Neutrophil (primary cell): ENCODE results near the gene TNK2.

Source experiments
- H3K27ac ChIP-seq: fragments of 200-600 bp; sonication (generic); 2 replicates; pipeline ENCODE4 v1.5.1; 2016; ENCODE audit warnings: mild to moderate bottlenecking, moderate library complexity
- H3K27me3 ChIP-seq: fragments of 200-600 bp; sonication (generic); 2 replicates; pipeline ENCODE4 v1.6.0; 2016; ENCODE audit warnings: mild to moderate bottlenecking
- H3K36me3 ChIP-seq: fragments of 200-600 bp; sonication (generic); 2 replicates; pipeline ENCODE4 v1.5.1; 2017
- H3K4me1 ChIP-seq, 2 experiments: fragments of 200-600 bp in 1 of 2; sonication (generic) in 1 of 2; 1 replicate in 1 of 2; 2 replicates in 1 of 2; pipeline versions ENCODE4 v1.5.1 to v1.6.1; 2013 to 2016; ENCODE audit warnings: low read depth in 1 of 2, low read length in 1 of 2, mild to moderate bottlenecking in 1 of 2, moderate library complexity in 1 of 2; ENCODE audit not compliant: control insufficient read depth in 1 of 2, insufficient read depth in 1 of 2
- H3K4me3 ChIP-seq, 2 experiments: fragments of 200-600 bp in 1 of 2; sonication (generic) in 1 of 2; 1 replicate in 1 of 2; 2 replicates in 1 of 2; pipeline ENCODE4 v1.5.1; 2013 to 2016; ENCODE audit warnings: low read depth in 1 of 2, low read length in 1 of 2, mild to moderate bottlenecking in 1 of 2, moderate library complexity in 1 of 2
- H3K9me3 ChIP-seq: fragments of 200-600 bp; sonication (generic); 2 replicates; pipeline ENCODE4 v1.5.1; 2016
- TF ChIP-seq, protein P1 (sequence below): fragments of 200-600 bp; sonication (generic); IDR thresholded peaks from 2 replicates; pipeline ENCODE4 v1.5.1; 2016; ENCODE audit warnings: antibody characterized with exemption

Gene TNK2

DNA sequence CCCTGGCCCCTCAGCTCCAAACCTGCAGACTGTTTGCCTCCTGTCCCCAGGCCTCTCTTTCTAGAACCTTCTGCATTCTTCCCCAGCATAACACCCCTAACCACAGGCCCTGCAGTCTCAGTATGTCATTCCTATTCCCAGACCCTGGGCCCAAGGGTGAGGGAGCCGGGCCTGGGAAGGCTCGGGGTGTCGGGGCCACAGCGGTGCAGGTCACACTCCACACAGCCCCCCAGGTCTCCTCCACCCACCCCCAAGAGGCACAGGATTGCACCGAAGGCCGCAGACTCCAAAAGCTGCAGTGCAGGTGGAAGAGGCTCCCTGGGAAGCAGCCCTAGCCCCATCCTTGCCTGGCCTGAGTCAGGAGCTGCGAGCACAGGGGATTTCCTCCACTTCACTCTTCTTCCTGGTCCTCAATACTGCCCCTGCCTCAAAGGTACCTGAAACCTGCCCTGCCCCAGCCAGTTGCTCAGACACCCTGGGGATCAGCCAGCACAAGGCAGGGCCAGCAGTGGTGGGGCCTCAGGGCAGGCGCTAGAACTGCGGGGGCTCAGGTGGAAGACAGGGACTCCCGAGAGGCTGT is 31.1 kb downstream of the TNK2 start:
- Histone ChIP-seq H3K4me1 (no peaks in the 10 kb centered on the region), H3K27ac (no peak overlapping the region), H3K27me3 (no peaks in the 10 kb centered on the region), H3K9me3 (no peaks in the 10 kb centered on the region), H3K4me3 (no peak overlapping the region), H3K36me3 (peaks cover 86% of the 10 kb centered on the region)
- TF ChIP-seq, protein P1, sequence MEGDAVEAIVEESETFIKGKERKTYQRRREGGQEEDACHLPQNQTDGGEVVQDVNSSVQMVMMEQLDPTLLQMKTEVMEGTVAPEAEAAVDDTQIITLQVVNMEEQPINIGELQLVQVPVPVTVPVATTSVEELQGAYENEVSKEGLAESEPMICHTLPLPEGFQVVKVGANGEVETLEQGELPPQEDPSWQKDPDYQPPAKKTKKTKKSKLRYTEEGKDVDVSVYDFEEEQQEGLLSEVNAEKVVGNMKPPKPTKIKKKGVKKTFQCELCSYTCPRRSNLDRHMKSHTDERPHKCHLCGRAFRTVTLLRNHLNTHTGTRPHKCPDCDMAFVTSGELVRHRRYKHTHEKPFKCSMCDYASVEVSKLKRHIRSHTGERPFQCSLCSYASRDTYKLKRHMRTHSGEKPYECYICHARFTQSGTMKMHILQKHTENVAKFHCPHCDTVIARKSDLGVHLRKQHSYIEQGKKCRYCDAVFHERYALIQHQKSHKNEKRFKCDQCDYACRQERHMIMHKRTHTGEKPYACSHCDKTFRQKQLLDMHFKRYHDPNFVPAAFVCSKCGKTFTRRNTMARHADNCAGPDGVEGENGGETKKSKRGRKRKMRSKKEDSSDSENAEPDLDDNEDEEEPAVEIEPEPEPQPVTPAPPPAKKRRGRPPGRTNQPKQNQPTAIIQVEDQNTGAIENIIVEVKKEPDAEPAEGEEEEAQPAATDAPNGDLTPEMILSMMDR, result no peak

DNA sequence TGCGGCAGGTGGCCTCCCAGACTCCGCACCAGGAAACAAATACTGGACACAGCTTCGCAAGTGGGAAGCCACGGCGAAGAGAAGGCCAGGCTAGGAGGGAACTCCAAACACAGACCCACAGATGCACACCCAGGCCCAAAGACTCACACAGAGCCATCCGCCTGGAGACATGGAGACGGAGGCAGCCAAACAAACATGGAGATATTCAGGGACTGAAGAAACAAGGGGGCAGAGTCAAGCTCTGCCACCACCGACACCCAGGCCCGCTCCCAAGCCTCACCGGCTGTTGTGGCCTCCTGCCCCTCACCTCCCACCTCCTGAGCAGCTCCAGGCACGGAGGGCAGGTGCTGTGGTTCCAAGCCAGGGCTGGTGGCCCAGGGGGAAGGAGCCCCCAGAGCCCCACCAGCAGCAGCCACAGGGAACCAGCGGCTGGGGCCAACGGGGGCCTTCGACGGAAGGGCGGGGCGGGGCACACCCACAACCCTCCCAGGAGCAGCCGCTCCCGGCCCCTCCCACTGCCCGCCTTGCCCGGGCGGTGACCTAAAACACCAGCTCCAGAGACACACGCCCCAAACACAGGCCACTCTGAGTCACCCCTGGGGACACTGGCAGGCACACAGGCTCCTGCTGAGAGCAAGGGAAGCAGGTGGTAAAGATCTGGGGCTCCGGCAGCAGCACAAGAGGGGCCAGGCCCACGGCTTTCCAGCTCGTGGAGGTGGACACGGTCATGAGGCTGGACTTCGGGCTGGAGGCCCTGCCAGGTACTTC is 31.9 kb downstream of the TNK2 start:
- Histone ChIP-seq H3K36me3 (peaks cover 86% of the 10 kb centered on the region), H3K4me1 (no peaks in the 10 kb centered on the region), H3K9me3 (no peaks in the 10 kb centered on the region), H3K27ac (no peak overlapping the region), H3K4me3 (no peak overlapping the region), H3K27me3 (no peaks in the 10 kb centered on the region)
- TF ChIP-seq, protein P1, result no peak

DNA sequence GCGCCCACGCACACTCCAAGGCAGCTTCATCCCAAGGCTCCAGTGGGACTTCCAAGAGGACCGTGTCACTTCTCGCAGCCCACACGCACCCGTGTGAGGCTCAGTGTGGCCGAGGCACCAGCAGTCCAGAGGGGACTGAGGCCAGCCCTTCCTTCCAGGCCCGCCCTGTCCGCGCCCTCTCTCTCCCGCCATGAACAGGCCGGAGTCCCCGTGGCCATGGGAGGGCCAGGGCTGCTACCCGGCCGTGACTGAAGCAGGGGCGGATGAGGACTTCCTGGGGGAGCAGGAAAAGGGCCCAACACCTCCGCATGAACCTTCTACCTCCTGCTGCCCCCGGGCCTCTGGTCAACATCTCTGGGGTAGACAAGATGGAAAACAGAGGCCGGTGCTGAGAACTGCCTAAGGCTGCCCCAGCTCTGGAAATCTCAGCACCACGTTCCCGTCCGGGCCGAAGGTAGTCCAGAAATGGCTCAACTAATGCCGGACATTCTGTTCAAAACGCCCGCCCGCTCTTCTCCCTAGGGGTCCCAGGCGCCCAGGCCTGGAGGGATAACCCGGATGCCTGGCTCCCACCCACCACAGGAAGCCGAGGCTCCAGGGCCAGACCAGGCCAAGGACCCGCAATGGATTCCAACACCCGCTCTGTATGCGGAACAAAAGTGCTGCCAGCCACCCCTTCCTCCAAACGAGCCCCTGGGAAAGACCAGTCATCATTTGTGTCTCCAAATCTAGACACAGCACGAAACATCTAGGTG is 32.7 kb downstream of the TNK2 start:
- Histone ChIP-seq H3K27me3 (no peaks in the 10 kb centered on the region), H3K9me3 (no peaks in the 10 kb centered on the region), H3K36me3 (peaks cover 92% of the 10 kb centered on the region), H3K4me1 (no peaks in the 10 kb centered on the region), H3K27ac (no peak overlapping the region), H3K4me3 (no peak overlapping the region)
- TF ChIP-seq, protein P1, result no peak

DNA sequence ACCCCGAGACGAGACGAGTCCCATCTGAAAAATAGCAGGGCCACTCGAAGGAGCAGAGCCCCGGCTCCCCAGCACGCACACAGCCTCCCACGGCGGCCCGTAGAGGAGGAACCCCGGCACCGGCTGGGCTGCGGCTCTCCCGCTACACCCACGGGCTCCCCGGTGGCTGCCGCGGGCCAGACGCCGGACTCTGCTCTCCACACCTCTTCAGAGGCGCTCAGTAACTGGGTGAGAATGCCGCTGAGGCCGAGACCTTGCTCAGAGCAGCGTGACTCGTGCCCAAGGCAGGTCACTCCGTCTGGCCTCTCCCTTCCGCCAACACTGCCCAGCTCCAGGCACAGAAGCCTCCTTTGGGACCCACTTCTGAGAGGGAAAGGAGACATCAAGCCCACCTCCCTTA is 34.4 kb downstream of the TNK2 start:
- Histone ChIP-seq H3K27me3 (no peaks in the 10 kb centered on the region), H3K9me3 (no peaks in the 10 kb centered on the region), H3K4me1 (no peaks in the 10 kb centered on the region), H3K27ac (no peak overlapping the region), H3K4me3 (no peak overlapping the region), H3K36me3 (peaks cover 92% of the 10 kb centered on the region)
- TF ChIP-seq, protein P1, result no peak

DNA sequence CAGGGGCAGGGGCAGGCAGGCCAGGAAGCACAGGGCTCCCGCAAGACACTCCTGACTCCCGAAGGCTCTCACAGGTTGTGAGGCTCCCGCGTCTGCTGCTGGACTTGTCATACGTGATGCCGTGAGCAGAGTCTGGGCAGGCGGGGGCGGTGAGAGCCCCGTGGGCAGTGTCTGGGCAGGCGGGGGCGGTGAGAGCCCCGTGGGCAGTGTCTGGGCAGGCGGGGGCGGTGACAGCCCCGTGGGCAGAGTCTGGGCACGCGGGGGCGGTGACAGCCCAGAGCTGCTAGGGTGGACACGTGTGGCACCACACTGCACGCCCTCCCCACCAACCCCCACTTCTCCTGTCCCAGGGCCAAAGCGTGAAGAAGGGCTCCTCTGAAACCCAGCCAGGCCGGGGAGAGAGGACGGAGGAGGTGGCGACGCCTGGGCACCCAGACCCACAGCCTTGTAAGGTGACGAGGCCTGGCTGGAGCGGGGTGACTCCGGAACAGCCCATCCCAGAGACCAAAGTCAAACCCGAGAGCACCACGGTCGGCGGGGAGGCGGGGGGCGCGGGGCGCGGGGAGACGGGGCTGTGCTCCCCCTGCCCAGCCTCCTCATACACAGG is 35.0 kb downstream of the TNK2 start:
- no peaks in the 10 kb centered on the region for H3K9me3 ChIP-seq
- H3K4me1 ChIP-seq, result no peaks in the 10 kb centered on the region
- H3K27ac ChIP-seq, result no peak overlapping the region
- TF ChIP-seq, protein P1, result no peak
- H3K36me3 ChIP-seq, result peaks cover 92% of the 10 kb centered on the region
- H3K27me3 ChIP-seq, result no peaks in the 10 kb centered on the region
- no peak overlapping the region for H3K4me3 ChIP-seq
